Measurements from ENCODE around the gene MRTFA. TPM values are rescaled to one million over a fixed set of nuclear protein-coding genes. Genes with fewer than 3 reads are reported as not detected.
A peak's percentile ranks its signal among the peaks of the same experiment; 100 is the strongest.

The MRTFA gene
- total RNA-seq, 4 donors from 2014 or later = 59.7 to 163 (median 111) TPM

GRCh38 chr22:40441761-40442390 is 194.6 kb downstream of the MRTFA start:
- no peak overlapping the region for H3K4me3 ChIP-seq (ENCODE audit: low read depth, poor library complexity, severe bottlenecking)
- TF ChIP-seq CTCF (IDR thresholded peaks at IDR 0.05) (no peak), POLR2A (IDR thresholded peaks at IDR 0.05) (no peak)
- peak in 1 of 2 donors; percentile 76 for DNase-seq (ENCODE audit: low spot score in 2 of 2)
- 73 to 75% methylated on average over 5 of the region's 5 CpGs for WGBS, 2 donors
- intact Hi-C loops (cut with DNase I; ENCODE audit: low total_unique reads) = no loop called here

- no peak for DNase-seq (ENCODE audit: low spot score in 2 of 2)
- H3K4me3 ChIP-seq (ENCODE audit: low read depth, poor library complexity, severe bottlenecking) = no peak overlapping the region
- intact Hi-C loops (cut with DNase I; ENCODE audit: low total_unique reads) = no loop called here
These were observed 199.8 kb downstream of the MRTFA start for GRCh38 chr22:40436505-40437431.

GRCh38 chr22:40434745-40435144 is 201.8 kb downstream of the MRTFA start:
- no peak for DNase-seq (ENCODE audit: low spot score in 2 of 2)
- 88 to 89% methylated on average over 5 of the region's 5 CpGs for WGBS, 2 donors

More at GRCh38 chr22:40436505-40437431, 199.8 kb downstream of the MRTFA start:
- 22 to 25% methylated on average over 12 of the region's 12 CpGs for WGBS, 2 donors
- TF ChIP-seq CTCF (IDR thresholded peaks at IDR 0.05) (peak in 1 of 3 donors; percentile 20), POLR2A (IDR thresholded peaks at IDR 0.05) (no peak)

GRCh38 chr22:40434106-40434505 is 202.4 kb downstream of the MRTFA start:
- WGBS, 2 donors = 83 to 90% methylated on average over 3 of the region's 3 CpGs
- no peak for DNase-seq (ENCODE audit: low spot score in 2 of 2)

More at GRCh38 chr22:40434745-40435144, 201.8 kb downstream of the MRTFA start:
- no peak overlapping the region for H3K4me3 ChIP-seq (ENCODE audit: low read depth, poor library complexity, severe bottlenecking)
- intact Hi-C loops (cut with DNase I; ENCODE audit: low total_unique reads) = no loop called here
- TF ChIP-seq CTCF (IDR thresholded peaks at IDR 0.05) = no peak
- TF ChIP-seq POLR2A (IDR thresholded peaks at IDR 0.05) = no peak

More at GRCh38 chr22:40434106-40434505, 202.4 kb downstream of the MRTFA start:
- no peak for TF ChIP-seq POLR2A (IDR thresholded peaks at IDR 0.05)
- no peak for TF ChIP-seq CTCF (IDR thresholded peaks at IDR 0.05)
- intact Hi-C loops (cut with DNase I; ENCODE audit: low total_unique reads) = no loop called here
- H3K4me3 ChIP-seq (ENCODE audit: low read depth, poor library complexity, severe bottlenecking) = no peak overlapping the region

All from lower leg skin (tissue), 4 donors.